ENCODE measurements around the gene CDC34. TPM values are rescaled to one million over a fixed set of nuclear protein-coding genes. Genes with fewer than 3 reads are reported as not detected.

The CDC34 gene
- total and polyA plus RNA-seq, 2 of the 8 experiments (the other 6 are each of a cell fraction or from before 2014, with no cell fraction given): 95.9 to 129 TPM

- Histone ChIP-seq H3K9ac (replicated peaks in 1 of 4; ENCODE audit: extremely low read depth in 1 of 4, low read depth in 3 of 4, low read length in 3 of 4) (no peak overlapping the region), H2AFZ (ENCODE audit: low read length) (no peak overlapping the region)
- CTCF ChIA-PET (ENCODE audit: partially characterized antibody): interaction anchor here (0.5 to 2.5 kb wide), 4 partner anchors 9 to 108 kb away, joined by 3 to 13 read pairs (median 4); no protein-coding TSS in a partner anchor
Observed at GRCh38 chr19:524062-524674, 7.4 kb upstream of the CDC34 start.

More at GRCh38 chr19:524062-524674, 7.4 kb upstream of the CDC34 start:
- H3K9me3 ChIP-seq (ENCODE audit: insufficient read depth in 2 of 2, low read depth in 1 of 2, low read length in 1 of 2): peaks cover 10 to 21% of the 10 kb centered on the region in 2 experiments; a peak in 2 of 4 replicates
- H3K4me3 ChIP-seq (ENCODE audit: extremely low read depth in 1 of 4, insufficient read depth in 2 of 4, low read depth in 3 of 4, low read length in 4 of 4): no peak overlapping the region
- H3K14ac ChIP-seq (ENCODE audit: insufficient read length): no peak overlapping the region
- POLR2A ChIA-PET (ENCODE audit: partially characterized antibody): interaction anchor here (0.7 to 3.1 kb wide), 6 partner anchors 9 to 257 kb away, joined by 3 to 10 read pairs (median 4); no protein-coding TSS in a partner anchor
- H4K91ac ChIP-seq (replicated peaks; ENCODE audit: insufficient read length, low read length): no peak overlapping the region
- H2BK5ac ChIP-seq (ENCODE audit: low read depth, low read length): no peak overlapping the region
- no peak overlapping the region for H3K18ac ChIP-seq (ENCODE audit: extremely low read depth, low read length)
- peaks cover 0 to 7% (median 0%) of the 10 kb centered on the region in 4 experiments; a peak in 1 of 8 replicates for H3K36me3 ChIP-seq (ENCODE audit: control insufficient read depth in 2 of 4, insufficient read depth in 4 of 4, low read length in 3 of 4)
- H3K27ac ChIP-seq (ENCODE audit: low read depth, low read length): no peak overlapping the region
- H3K23me2 ChIP-seq (ENCODE audit: low read depth, low read length): 0 out of 2 replicates have a peak, but pooled peaks cover 2% of the 10 kb centered on the region
- 82% methylated on average over 12 of the region's 29 CpGs; no CpG with 5 or more reads in 1 of the 2 experiments for WGBS, 2 experiments (ENCODE audit: extremely low coverage in 1 of 2, insufficient coverage in 1 of 2, insufficient read length in 1 of 2, insufficient replicate concordance in 2 of 2, low coverage in 1 of 2, low lambda C conversion rate in 2 of 2, missing lambda C conversion rate in 1 of 2)
- H3K23ac ChIP-seq (ENCODE audit: insufficient read length): no peak overlapping the region
- no peak overlapping the region for H4K5ac ChIP-seq (ENCODE audit: insufficient read length, low read depth, low read length)
- no peak overlapping the region for H2BK12ac ChIP-seq (ENCODE audit: low read depth, low read length)
- FAIRE-seq (no peak), DNase-seq (ENCODE audit: low read depth in 1 of 2, low spot score in 2 of 2) (no peak)
- H2BK15ac ChIP-seq (ENCODE audit: low read length): no peak overlapping the region
- no peaks in the 10 kb centered on the region for H3K79me2 ChIP-seq (ENCODE audit: control insufficient read depth in 1 of 2, insufficient read depth in 2 of 2, low read length in 2 of 2)
- no peak overlapping the region for H3K56ac ChIP-seq (replicated peaks; ENCODE audit: insufficient read length, low read depth, low read length)
- no peaks in the 10 kb centered on the region for H3K79me1 ChIP-seq (ENCODE audit: low read depth, low read length)
- H3K4me2 ChIP-seq (ENCODE audit: insufficient read depth in 1 of 2, low read depth in 2 of 2, low read length in 2 of 2): no peak overlapping the region
- H4K8ac ChIP-seq (ENCODE audit: extremely low read depth, insufficient read depth, low read length): no peak overlapping the region
- no peak overlapping the region for H3K4ac ChIP-seq (replicated peaks; ENCODE audit: insufficient read length, low read depth, low read length)
- peaks cover 0 to 3% (median 0%) of the 10 kb centered on the region in 4 experiments; a peak in 2 of 7 replicates for H3K4me1 ChIP-seq (replicated peaks in 1 of 4; ENCODE audit: control insufficient read depth in 3 of 4, insufficient read depth in 4 of 4, low read length in 3 of 4)
- H4K20me1 ChIP-seq (replicated peaks in 1 of 2; ENCODE audit: control insufficient read depth in 1 of 2, insufficient read depth in 2 of 2, low read length in 2 of 2): no peaks in the 10 kb centered on the region
- H2AK5ac ChIP-seq (ENCODE audit: low read depth, low read length): no peak overlapping the region
- peaks cover 0 to 5% (median 0%) of the 10 kb centered on the region in 4 experiments; a peak in 1 of 7 replicates for H3K27me3 ChIP-seq (replicated peaks in 1 of 4; ENCODE audit: control insufficient read depth in 3 of 4, extremely low read depth in 1 of 4, insufficient read depth in 3 of 4, low read length in 3 of 4)
- H2BK120ac ChIP-seq (replicated peaks; ENCODE audit: low read depth, low read length): no peak overlapping the region
- no peak overlapping the region for H2BK20ac ChIP-seq (ENCODE audit: low read length)

Measured in H1 (cell line).